Breast epithelium (tissue), 3 donors: ENCODE data around the gene CARD8.

Experiments used
- POLR2A ChIP-seq: fragments of 450-650 bp; IDR thresholded peaks from one replicate; pipeline ENCODE4 v1.6.1; 2016; ENCODE audit warnings: antibody characterized with exemption, mild to moderate bottlenecking, moderate library complexity
- POLR2AphosphoS5 ChIP-seq, 3 donors: sonication (generic); formaldehyde crosslinking; IDR thresholded peaks; one replicate each; pipeline ENCODE4 v1.6.1; 2017; ENCODE audit warnings: antibody characterized with exemption in 3 of 3
- TF ChIP-seq, protein P1 (sequence below), 3 donors: fragments of 450-650 bp; IDR thresholded peaks; one replicate each; pipeline ENCODE4 v1.5.1; 2016 to 2017; ENCODE audit warnings: antibody characterized with exemption in 3 of 3, mild to moderate bottlenecking in 3 of 3, moderate library complexity in 3 of 3

DNA sequence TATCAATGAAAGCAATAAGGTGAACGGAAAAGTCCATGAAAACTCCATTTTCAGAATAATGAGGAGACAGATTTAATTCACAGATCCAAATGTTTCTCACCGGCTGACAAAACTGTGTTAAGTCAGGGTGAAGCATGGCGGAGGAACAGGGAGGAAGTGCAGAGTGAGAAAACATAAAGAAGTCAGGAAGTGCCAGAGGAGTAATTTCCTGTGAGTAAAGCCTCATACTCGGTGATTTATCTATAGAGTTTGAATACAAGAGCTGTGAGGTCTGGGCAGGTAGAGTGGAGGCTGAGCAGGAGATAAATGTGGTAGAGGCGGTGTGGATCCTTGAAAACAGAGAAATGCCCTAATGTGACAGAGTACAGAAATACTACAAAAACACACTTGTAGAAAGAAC is 11.4 kb downstream of the CARD8 start:
- TF ChIP-seq, protein P1, sequence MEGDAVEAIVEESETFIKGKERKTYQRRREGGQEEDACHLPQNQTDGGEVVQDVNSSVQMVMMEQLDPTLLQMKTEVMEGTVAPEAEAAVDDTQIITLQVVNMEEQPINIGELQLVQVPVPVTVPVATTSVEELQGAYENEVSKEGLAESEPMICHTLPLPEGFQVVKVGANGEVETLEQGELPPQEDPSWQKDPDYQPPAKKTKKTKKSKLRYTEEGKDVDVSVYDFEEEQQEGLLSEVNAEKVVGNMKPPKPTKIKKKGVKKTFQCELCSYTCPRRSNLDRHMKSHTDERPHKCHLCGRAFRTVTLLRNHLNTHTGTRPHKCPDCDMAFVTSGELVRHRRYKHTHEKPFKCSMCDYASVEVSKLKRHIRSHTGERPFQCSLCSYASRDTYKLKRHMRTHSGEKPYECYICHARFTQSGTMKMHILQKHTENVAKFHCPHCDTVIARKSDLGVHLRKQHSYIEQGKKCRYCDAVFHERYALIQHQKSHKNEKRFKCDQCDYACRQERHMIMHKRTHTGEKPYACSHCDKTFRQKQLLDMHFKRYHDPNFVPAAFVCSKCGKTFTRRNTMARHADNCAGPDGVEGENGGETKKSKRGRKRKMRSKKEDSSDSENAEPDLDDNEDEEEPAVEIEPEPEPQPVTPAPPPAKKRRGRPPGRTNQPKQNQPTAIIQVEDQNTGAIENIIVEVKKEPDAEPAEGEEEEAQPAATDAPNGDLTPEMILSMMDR (IDR thresholded peaks at IDR 0.05) = no peak
- TF ChIP-seq POLR2AphosphoS5 (IDR thresholded peaks at IDR 0.05) = no peak
- TF ChIP-seq POLR2A = no peak
